ENCODE measurements around the gene ATXN3. TPM values are rescaled to one million over a fixed set of nuclear protein-coding genes. Genes with fewer than 3 reads are reported as not detected.

The ATXN3 gene
- polyA plus RNA-seq, 3 donors, result 27.6 to 37.9 (median 34.6) TPM

- DNase-seq (ENCODE audit: extremely low read depth in 1 of 11, low read depth in 9 of 11, low spot score in 4 of 11), result no peak
Measured at GRCh38 chr14:92033906-92034687, 72.3 kb downstream of the ATXN3 start.

- no peak for DNase-seq (ENCODE audit: extremely low read depth in 1 of 11, low read depth in 9 of 11, low spot score in 4 of 11)
Measured at GRCh38 chr14:92033433-92033832, 72.9 kb downstream of the ATXN3 start.

- DNase-seq (ENCODE audit: extremely low read depth in 1 of 11, low read depth in 9 of 11, low spot score in 4 of 11), result no peak
Measured at GRCh38 chr14:92026548-92027190, 79.7 kb downstream of the ATXN3 start.

- no peak for DNase-seq (ENCODE audit: extremely low read depth in 1 of 11, low read depth in 9 of 11, low spot score in 4 of 11)
Measured at GRCh38 chr14:92022036-92022435, 84.3 kb downstream of the ATXN3 start.

GRCh38 chr14:92021523-92021922 is 84.9 kb downstream of the ATXN3 start:
- DNase-seq (ENCODE audit: extremely low read depth in 1 of 11, low read depth in 9 of 11, low spot score in 4 of 11), result no peak

- DNase-seq (ENCODE audit: extremely low read depth in 1 of 11, low read depth in 9 of 11, low spot score in 4 of 11), result no peak
Measured at GRCh38 chr14:92014040-92014439, 92.3 kb downstream of the ATXN3 start.

- DNase-seq (ENCODE audit: extremely low read depth in 1 of 11, low read depth in 9 of 11, low spot score in 4 of 11), result no peak
Measured at GRCh38 chr14:92012121-92012748, 94.1 kb downstream of the ATXN3 start.

GRCh38 chr14:92010644-92011043 is 95.7 kb downstream of the ATXN3 start:
- no peak for DNase-seq (ENCODE audit: extremely low read depth in 1 of 11, low read depth in 9 of 11, low spot score in 4 of 11)

- DNase-seq (ENCODE audit: extremely low read depth in 1 of 11, low read depth in 9 of 11, low spot score in 4 of 11), result no peak
Measured at GRCh38 chr14:92009604-92010003, 96.8 kb downstream of the ATXN3 start.

Other genes starting within 250 kb of the ATXN3 start
- 10 to 100 TPM in 2 of 3 donors, 1 to 10 TPM in 1; 7.9 to 34.9 (median 14.3) TPM for gene TC2N, start 239.0 kb downstream of the ATXN3 start, polyA plus RNA-seq (ENCODE audit: insufficient read length in 3 of 3)
- 100 to 1,000 TPM; 131 to 166 (median 163) TPM for gene FBLN5, start 158.9 kb downstream of the ATXN3 start, polyA plus RNA-seq (ENCODE audit: insufficient read length in 3 of 3)
- gene TRIP11, start 66.5 kb downstream of the ATXN3 start, polyA plus RNA-seq (ENCODE audit: insufficient read length in 3 of 3), result 10 to 100 TPM; 33.2 to 44.3 (median 37.4) TPM
- gene NDUFB1, start 15.1 kb upstream of the ATXN3 start, polyA plus RNA-seq (ENCODE audit: insufficient read length in 3 of 3), result 100 to 1,000 TPM; 162 to 194 (median 188) TPM
- 10 to 100 TPM; 54.5 to 77.9 (median 61.1) TPM for gene CPSF2, start 15.4 kb upstream of the ATXN3 start, polyA plus RNA-seq (ENCODE audit: insufficient read length in 3 of 3)
- under 1 TPM; 0.19 to 0.59 (median 0.30) TPM for gene SLC24A4, start 216.6 kb upstream of the ATXN3 start, polyA plus RNA-seq (ENCODE audit: insufficient read length in 3 of 3)